GM21576 (cell line): ENCODE results near the gene ANKFN1.

Experiments used
- ATAC-seq: cut with Tn5 transposase; IDR thresholded peaks from one replicate; pipeline ENCODE4 v1.9.1; 2021; ENCODE audit warnings: mild to moderate bottlenecking, moderate library complexity; ENCODE audit not compliant: unreplicated experiment

ANKFN1 gene

GRCh38 chr17:56497132-56497531 is 343.9 kb downstream of the ANKFN1 start:
- no peak for ATAC-seq

- ATAC-seq = no peak
Observed at GRCh38 chr17:56499799-56500388, 346.6 kb downstream of the ANKFN1 start.

- ATAC-seq = no peak
Observed at GRCh38 chr17:56502120-56502654, 348.9 kb downstream of the ANKFN1 start.

GRCh38 chr17:56505154-56505756 is 352.0 kb downstream of the ANKFN1 start:
- ATAC-seq = no peak

DNA sequence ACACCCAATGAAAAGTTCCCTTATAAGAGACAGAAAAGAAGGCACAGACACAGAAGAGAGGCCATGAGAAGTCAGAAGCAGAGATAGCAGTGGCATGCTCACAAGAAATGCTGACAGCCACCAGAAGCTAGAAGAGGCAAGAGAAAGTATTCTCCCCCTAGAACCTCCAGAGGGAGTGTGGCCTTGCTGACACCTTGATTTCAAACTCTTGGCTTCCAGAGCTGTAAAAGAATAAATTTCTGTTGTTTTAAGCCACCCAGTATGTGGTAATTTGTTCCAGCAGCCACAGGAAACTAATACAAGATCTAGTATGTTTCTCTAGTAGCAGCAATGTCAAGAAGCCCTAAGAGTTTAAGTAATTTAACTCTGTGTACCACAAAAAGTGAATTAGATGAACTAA is 353.1 kb downstream of the ANKFN1 start:
- ATAC-seq = no peak

DNA sequence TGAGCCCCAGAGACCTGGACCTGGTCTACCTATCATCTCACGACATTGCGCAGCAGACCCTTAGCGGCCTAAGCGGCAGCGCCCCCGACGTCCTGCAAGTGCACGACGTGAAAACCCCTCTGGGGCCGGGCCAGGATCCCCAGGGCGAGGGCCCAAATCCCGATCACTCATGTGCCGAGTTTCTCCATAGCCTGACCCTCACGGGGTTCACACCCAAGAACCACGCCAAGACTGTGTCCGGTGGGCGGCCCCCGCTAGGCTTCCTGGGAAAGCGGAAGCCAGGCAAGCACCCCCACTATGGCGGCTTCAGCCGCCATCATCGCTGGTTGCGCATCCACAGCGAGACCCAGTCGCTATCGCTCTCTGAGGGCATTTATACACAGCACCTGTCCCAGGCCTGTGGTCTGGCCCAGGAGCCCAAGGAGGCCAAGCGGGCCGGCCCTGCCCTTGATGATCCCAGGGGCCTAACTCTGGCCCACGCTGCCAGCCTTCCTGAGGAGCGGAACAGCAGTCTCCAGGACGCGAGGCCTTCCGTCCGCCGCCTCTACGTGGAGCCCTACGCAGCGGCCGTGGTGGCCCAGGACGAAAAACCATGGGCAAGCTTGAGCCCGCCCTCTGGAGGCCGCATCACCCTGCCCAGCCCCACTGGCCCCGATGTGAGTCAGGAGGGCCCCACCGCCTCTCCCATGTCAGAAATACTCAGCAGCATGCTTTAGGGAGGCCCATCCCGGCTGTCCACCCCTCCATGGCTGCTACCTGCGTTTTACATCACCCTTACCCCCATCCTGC is 357.5 kb downstream of the ANKFN1 start:
- no peak for ATAC-seq

GRCh38 chr17:56514264-56514663 is 361.0 kb downstream of the ANKFN1 start:
- ATAC-seq = no peak

DNA sequence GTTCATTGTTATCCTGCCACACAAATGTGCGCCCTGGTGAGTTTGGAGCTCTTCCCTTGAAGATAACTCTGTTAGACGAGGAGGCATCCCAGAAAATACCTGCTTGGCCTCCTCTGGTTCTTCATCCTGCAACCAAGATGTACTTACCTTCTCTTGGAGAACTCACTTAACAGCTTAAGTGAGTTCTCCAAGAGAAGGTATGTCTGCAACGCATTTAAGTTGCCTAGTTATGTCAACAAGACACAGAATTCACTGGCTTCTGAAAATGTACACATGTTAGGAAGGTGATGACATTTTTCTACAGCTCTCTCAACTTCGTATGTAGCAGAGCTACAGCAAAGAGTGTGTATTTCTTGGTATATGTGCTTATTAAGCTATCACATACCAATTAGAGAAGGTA is 361.6 kb downstream of the ANKFN1 start:
- ATAC-seq = no peak

- ATAC-seq = no peak
Observed at GRCh38 chr17:56521414-56522141, 368.3 kb downstream of the ANKFN1 start.

GRCh38 chr17:56523042-56523441 is 369.8 kb downstream of the ANKFN1 start:
- ATAC-seq = no peak

DNA sequence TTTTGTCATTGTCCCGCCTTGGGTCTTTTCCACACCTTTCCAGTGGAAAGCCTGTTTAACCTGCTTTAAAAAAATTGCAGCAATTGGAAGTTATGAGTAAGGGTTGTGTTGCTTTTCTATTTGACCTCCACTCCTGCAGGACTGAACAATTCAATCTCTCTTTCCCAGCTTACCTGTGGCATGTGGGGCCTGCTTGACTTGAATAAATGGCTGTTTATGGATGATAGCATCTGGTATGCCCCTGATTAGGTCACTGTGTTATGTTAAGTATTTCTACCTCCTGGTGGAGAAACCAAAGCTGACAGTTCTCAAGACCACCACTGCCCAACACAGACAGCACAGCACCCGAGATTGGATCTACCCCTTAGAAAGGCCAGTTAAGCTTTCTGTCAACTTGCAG is 375.4 kb downstream of the ANKFN1 start:
- no peak for ATAC-seq

DNA sequence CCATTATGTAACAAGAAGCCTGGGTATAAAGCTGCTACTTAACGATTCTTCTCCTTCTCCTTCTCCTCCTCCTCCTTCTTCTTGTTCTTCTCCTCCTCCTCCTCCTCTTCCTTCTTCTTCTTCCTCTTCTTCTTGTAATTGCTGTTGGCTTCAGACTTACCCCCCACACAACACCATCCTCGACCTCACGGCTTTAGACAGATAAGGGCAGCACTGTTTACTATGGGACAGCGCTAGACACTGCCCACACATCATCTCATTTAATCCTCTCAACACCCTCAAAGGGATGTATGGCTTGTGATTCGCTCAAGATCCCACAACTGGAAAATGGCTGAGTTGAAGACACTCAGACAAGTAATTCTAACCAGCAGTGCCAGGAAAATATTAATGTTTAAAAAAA is 379.7 kb downstream of the ANKFN1 start:
- ATAC-seq = no peak

DNA sequence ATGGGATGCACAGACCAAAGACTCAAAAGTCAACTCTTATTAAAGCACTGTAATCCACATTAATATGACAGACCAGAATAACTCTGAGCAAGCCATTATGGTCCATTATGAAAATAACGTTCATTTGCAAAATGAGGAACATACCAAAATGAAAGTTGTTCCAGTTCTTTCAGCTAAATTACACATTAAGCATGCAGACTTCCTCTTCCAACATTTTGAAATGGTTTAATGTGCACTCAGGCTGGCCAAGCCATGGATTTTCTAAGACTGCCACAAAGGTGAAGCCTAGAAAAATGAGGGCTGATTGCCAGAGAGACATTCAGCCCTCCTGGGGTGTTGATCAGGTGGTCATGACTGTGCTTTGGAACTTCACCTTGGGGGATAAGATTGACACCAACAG is 383.5 kb downstream of the ANKFN1 start:
- no peak for ATAC-seq

DNA sequence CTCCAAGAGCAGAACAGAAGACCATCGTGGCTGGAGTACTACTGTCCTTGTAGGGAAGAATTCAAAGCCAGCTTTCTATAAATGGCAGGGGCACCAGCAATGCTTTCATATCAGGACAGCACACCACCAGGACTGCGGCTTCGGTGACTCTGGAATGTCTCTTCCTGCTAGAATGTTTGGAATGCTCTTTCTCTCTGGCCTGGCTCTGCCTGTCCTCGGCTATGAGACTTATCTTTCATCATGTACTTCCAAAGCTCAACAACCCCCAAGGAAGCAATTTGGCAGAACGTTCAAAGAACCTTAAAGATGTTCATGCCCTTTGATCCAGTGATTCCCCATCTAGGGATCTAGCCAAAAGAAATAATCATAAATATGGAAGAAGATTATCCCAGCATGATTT is 387.6 kb downstream of the ANKFN1 start:
- ATAC-seq = no peak

- no peak for ATAC-seq
Observed at GRCh38 chr17:56543280-56543679, 390.0 kb downstream of the ANKFN1 start.

GRCh38 chr17:56545106-56545505 is 391.8 kb downstream of the ANKFN1 start:
- ATAC-seq = no peak

DNA sequence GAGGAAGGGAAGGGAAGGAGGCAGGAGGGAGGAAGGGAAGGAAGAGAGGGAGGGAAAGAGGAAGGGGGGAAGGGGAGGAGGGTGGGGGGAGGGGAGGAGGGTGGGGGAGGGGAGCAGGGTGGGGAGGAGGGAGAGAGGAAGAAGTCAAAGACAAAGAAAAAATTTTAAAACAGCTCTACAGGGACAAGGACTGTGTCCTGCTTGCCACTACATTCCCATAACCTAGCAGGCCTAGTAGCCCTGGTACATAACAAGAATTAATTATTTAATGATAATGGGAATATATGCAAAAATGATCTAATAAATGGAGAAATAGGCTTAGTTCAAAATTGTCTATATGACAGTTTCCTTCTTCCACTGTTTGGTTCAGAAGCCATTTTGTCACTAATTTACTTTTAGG is 392.7 kb downstream of the ANKFN1 start:
- no peak for ATAC-seq

DNA sequence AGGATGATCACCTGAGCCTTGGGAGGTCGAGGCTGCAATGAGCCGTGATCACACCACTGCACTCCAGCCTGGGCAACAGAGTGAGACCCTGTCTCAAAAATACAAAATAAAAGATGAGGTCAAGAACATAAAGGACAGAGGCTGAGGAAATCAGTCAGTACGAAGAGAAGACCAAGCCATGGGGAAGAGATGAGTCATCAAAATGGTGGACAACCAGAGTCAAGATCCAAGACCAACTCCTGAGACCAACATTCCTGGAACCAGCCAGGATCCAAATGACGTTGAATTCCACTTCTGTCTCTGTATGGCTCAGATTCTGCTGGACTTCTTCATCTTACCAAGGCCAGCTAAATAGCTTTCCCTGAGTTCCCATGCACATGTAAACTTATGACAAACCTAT is 395.4 kb downstream of the ANKFN1 start:
- no peak for ATAC-seq

GRCh38 chr17:56549501-56549900 is 396.2 kb downstream of the ANKFN1 start:
- ATAC-seq = no peak

DNA sequence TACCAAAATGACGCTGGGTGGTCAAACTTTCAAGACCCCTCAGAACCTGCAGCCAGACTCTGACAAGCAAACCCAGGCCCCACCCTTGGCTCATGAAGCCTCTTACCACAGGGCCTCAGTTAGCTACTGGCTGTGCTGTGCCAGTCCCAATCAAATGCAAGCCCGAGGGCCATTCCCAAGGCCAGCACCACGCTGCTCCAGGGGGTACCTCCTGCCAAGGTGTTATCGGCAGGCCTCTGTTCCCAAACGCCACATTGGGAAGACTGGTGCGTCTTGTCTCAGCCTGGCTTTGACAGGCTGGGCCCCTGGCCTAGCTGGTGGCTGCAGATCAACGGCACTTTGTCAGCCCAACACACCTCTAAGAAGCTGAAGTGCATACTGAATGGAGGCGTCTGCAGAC is 404.4 kb downstream of the ANKFN1 start:
- ATAC-seq = no peak

GRCh38 chr17:56558088-56558487 is 404.8 kb downstream of the ANKFN1 start:
- ATAC-seq = no peak
